ENCODE results near the gene PRODH2. TPM values are rescaled to one million over a fixed set of nuclear protein-coding genes. Genes with fewer than 3 reads are reported as not detected.

PRODH2 gene
- total and polyA plus RNA-seq, 2 donors (not counting 3 experiments of a cell fraction or from before 2014, with no cell fraction given): not detected

- no peaks in the 10 kb centered on the region for H3K36me3 ChIP-seq (ENCODE audit: control insufficient read depth in 2 of 2, extremely low read depth in 1 of 2, insufficient read depth in 2 of 2, low read length in 2 of 2)
- H4K20me1 ChIP-seq (replicated peaks; ENCODE audit: control insufficient read depth, extremely low read depth, insufficient read depth, low read length): no peaks in the 10 kb centered on the region
- BruUV-seq (replicated peaks): no TSS peak
- CTCF ChIA-PET: interaction anchor here (0.6 kb wide), 1 partner anchor 42 kb away, joined by 4 read pairs; no protein-coding TSS in a partner anchor
- intact Hi-C loops (cut with micrococcal nuclease): no loop called here
- H3K4me3 ChIP-seq (replicated peaks in 1 of 3; ENCODE audit: insufficient read depth in 1 of 3, low read depth in 1 of 3, low read length in 3 of 3): no peak overlapping the region
- no peak overlapping the region for H2AFZ ChIP-seq (ENCODE audit: low read depth, low read length)
- TF ChIP-seq MYC (IDR thresholded peaks at IDR 0.05; ENCODE audit: low read depth, low read length) (no peak), FOS (IDR thresholded peaks at IDR 0.05; ENCODE audit: borderline replicate concordance, insufficient read depth, low read length) (no peak), POLR2AphosphoS5 (IDR thresholded peaks at IDR 0.05; ENCODE audit: insufficient read depth, low read depth, low read length) (no peak), MAX (IDR thresholded peaks at IDR 0.05; ENCODE audit: insufficient read depth, insufficient read length) (no peak), EZH2 (IDR thresholded peaks at IDR 0.05; ENCODE audit: borderline replicate concordance, low read depth, low read length, severe bottlenecking) (no peak)
- FAIRE-seq (no peak), DNase-seq (ENCODE audit: low read depth, low spot score) (no peak)
- POLR2A ChIA-PET: no interaction called here
- H3K9me1 ChIP-seq (replicated peaks; ENCODE audit: control insufficient read depth, extremely low read depth, insufficient read depth, low read length): no peaks in the 10 kb centered on the region
- no peak overlapping the region for H3K4me2 ChIP-seq (ENCODE audit: insufficient read depth, low read length)
- no peak overlapping the region for H3K27ac ChIP-seq (ENCODE audit: insufficient read depth, low read depth, low read length)
- no peak overlapping the region for H3K9ac ChIP-seq (replicated peaks; ENCODE audit: extremely low read depth, insufficient read depth, low read length)
- no peaks in the 10 kb centered on the region for H3K9me3 ChIP-seq (replicated peaks; ENCODE audit: control insufficient read depth, insufficient read depth, low read length)
- dilution Hi-C loops (cut with MboI; ENCODE audit: extremely low pct_ligation_motif_present, low sequenced_read_pairs): no loop called here
- no peaks in the 10 kb centered on the region for H3K4me1 ChIP-seq (ENCODE audit: control insufficient read depth, extremely low read depth, insufficient read depth, low read length)
- peaks cover 37 to 58% of the 10 kb centered on the region in 2 experiments for H3K27me3 ChIP-seq (ENCODE audit: control insufficient read depth in 2 of 2, insufficient read depth in 2 of 2, low read length in 2 of 2)
- no peaks in the 10 kb centered on the region for H3K79me2 ChIP-seq (ENCODE audit: control insufficient read depth, insufficient read depth, low read length)
Observed at GRCh38 chr19:35859414-35859813, 46.8 kb upstream of the PRODH2 start.

- no TSS peak for BruUV-seq (replicated peaks)
- Histone ChIP-seq H3K9me1 (replicated peaks; ENCODE audit: control insufficient read depth, extremely low read depth, insufficient read depth, low read length) (no peaks in the 10 kb centered on the region), H3K36me3 (ENCODE audit: control insufficient read depth in 2 of 2, extremely low read depth in 1 of 2, insufficient read depth in 2 of 2, low read length in 2 of 2) (no peaks in the 10 kb centered on the region), H3K4me2 (ENCODE audit: insufficient read depth, low read length) (no peak overlapping the region), H4K20me1 (replicated peaks; ENCODE audit: control insufficient read depth, extremely low read depth, insufficient read depth, low read length) (no peaks in the 10 kb centered on the region), H3K9me3 (replicated peaks; ENCODE audit: control insufficient read depth, insufficient read depth, low read length) (no peaks in the 10 kb centered on the region), H3K4me3 (replicated peaks in 1 of 3; ENCODE audit: insufficient read depth in 1 of 3, low read depth in 1 of 3, low read length in 3 of 3) (no peak overlapping the region), H2AFZ (ENCODE audit: low read depth, low read length) (no peak overlapping the region), H3K27me3 (ENCODE audit: control insufficient read depth in 2 of 2, insufficient read depth in 2 of 2, low read length in 2 of 2) (peaks cover 37 to 58% of the 10 kb centered on the region in 2 experiments), H3K4me1 (ENCODE audit: control insufficient read depth, extremely low read depth, insufficient read depth, low read length) (no peaks in the 10 kb centered on the region), H3K79me2 (ENCODE audit: control insufficient read depth, insufficient read depth, low read length) (no peaks in the 10 kb centered on the region), H3K27ac (ENCODE audit: insufficient read depth, low read depth, low read length) (no peak overlapping the region), H3K9ac (replicated peaks; ENCODE audit: extremely low read depth, insufficient read depth, low read length) (no peak overlapping the region)
- intact Hi-C loops (cut with micrococcal nuclease): no loop called here
- no peak for FAIRE-seq
- ChIA-PET POLR2A (no interaction called here), CTCF (no interaction called here)
- TF ChIP-seq EZH2 (IDR thresholded peaks at IDR 0.05; ENCODE audit: borderline replicate concordance, low read depth, low read length, severe bottlenecking): no peak
- DNase-seq (ENCODE audit: low read depth, low spot score): no peak
- dilution Hi-C loops (cut with MboI; ENCODE audit: extremely low pct_ligation_motif_present, low sequenced_read_pairs): no loop called here
Observed at GRCh38 chr19:35858311-35858710, 45.7 kb upstream of the PRODH2 start.

All from endothelial cell of umbilical vein (primary cell).